Nephron progenitor cell (in vitro differentiated cells): Measurements from ENCODE around the gene MRTO4.
A peak's percentile ranks its signal among the peaks of the same experiment; 100 is the strongest.
"Not testable (repeated sequence)": the region's sequence is repeated elsewhere in the genome, so short reads cannot be mapped to it uniquely, and the experiment has no call there.

Source experiments
- DNase-seq: peaks from one replicate; pipeline ENCODE4 v3.0.0; 2021
- H3K27ac Mint-ChIP-seq: 2 replicates; pipeline ENCODE4 v1.8.0; 2021; ENCODE audit warnings: mild to moderate bottlenecking, moderate library complexity, mixed read lengths
- H3K27me3 Mint-ChIP-seq: 2 replicates; pipeline ENCODE4 v1.8.0; 2021; ENCODE audit warnings: mild to moderate bottlenecking, low read depth, mixed read lengths; ENCODE audit not compliant: poor library complexity
- H3K36me3 Mint-ChIP-seq: 2 replicates; pipeline ENCODE4 v1.8.0; 2021; ENCODE audit warnings: low read depth, mixed read lengths
- H3K4me1 Mint-ChIP-seq: 2 replicates; pipeline ENCODE4 v1.8.0; 2021; ENCODE audit warnings: mixed read lengths
- H3K4me3 Mint-ChIP-seq: 2 replicates; pipeline ENCODE4 v1.8.0; 2021; ENCODE audit warnings: mild to moderate bottlenecking, moderate library complexity, mixed read lengths
- H3K9me3 Mint-ChIP-seq: 2 replicates; pipeline ENCODE4 v1.8.0; 2021; ENCODE audit warnings: mild to moderate bottlenecking, moderate library complexity, mixed read lengths
- TF ChIP-seq, protein P1 (sequence below): fragments of 200-600 bp; sonication (generic); IDR thresholded peaks from 2 replicates; pipeline ENCODE4 v1.5.0; 2021; ENCODE audit warnings: antibody characterized with exemption

Gene MRTO4

DNA sequence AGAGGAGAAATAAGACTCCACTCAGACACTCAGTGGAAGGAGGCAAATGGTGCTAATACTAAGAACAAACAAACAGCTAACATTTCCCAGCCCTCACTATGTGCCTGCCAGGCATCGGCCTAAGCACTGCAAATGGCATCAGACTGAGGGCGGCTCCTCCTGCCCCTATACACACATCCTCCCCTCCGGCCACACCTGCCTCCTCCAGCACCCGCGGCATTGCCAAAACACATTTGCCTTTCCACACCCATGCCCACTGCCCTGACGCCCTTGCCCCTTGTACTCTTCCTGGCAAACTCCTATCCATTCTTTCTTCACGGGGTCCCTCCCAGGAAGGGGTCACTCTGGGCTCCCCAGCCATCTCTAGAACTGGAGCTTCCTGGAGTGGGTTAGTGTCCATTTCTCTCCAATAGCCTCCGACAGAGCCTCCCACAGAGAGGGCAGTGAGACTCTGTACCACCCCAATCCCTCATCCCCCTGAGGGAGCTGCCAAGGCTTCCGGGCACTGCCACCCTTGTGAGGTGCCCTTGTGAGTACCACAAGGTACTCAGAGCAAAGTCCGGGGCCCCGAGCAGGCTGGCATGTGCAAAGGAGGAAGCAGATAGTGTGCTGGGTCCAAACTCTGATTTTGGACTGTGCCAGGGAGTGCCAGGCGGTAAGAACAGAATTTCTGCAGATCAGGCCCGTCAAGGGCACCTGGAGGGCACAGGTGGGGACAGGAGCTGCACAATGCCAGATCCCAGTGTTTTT is 36.0 kb downstream of the MRTO4 start:
- Mint-ChIP-seq H3K27me3 (peaks cover 38% of the 10 kb centered on the region), H3K27ac (peak overlapping the region; percentile 94), H3K9me3 (peaks cover 33% of the 10 kb centered on the region), H3K4me3 (peak overlapping the region; percentile 13), H3K4me1 (peaks cover 5% of the 10 kb centered on the region), H3K36me3 (peaks cover 39% of the 10 kb centered on the region)
- no peak for DNase-seq
- TF ChIP-seq, protein P1, sequence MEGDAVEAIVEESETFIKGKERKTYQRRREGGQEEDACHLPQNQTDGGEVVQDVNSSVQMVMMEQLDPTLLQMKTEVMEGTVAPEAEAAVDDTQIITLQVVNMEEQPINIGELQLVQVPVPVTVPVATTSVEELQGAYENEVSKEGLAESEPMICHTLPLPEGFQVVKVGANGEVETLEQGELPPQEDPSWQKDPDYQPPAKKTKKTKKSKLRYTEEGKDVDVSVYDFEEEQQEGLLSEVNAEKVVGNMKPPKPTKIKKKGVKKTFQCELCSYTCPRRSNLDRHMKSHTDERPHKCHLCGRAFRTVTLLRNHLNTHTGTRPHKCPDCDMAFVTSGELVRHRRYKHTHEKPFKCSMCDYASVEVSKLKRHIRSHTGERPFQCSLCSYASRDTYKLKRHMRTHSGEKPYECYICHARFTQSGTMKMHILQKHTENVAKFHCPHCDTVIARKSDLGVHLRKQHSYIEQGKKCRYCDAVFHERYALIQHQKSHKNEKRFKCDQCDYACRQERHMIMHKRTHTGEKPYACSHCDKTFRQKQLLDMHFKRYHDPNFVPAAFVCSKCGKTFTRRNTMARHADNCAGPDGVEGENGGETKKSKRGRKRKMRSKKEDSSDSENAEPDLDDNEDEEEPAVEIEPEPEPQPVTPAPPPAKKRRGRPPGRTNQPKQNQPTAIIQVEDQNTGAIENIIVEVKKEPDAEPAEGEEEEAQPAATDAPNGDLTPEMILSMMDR = no peak

DNA sequence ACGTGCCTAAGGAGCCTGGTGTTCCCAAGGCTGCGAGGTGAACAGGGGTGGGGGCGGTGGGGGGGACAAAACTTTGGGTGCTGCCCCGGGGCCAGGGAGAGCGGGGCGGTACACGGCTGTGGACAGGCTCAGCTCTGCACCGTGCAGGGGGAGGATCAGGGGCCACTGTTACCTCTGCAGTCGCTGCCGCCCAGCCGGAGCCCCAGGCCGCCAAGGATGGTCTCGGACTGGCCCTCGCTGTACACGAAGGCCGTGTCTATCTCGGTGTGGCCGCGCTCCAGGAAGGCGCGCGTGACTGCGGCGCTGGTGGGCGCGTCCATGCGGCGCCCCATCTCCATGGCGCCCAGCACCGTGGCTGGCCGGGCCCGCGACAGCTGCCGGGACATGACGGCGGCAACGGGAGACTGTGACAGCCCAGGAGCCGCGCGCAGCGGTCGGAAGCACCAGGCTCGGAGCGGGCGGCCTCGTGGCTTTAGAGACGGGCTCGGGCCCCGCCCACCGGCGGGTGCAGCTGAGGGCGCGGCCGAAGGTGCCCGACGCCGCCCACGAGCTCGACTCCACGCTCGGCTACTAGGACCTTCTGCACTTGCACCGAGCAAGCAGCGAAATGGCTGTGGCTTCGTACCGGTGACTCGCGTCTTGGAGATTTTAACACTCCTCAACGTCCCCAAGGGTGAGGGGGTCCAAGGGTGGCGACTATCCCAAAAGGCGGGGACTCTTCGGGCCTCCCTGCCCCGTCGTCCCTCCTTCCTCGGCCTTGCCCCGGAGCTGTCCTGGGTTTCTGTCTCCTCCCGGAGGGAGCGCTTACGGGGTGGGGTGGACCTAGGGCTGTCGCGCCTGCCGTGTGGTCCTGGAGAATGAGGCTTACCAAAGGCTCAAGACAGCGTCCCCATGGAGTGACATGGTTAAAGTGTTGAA is 37.0 kb downstream of the MRTO4 start, which contains the start of gene AKR7A3:
Gene AKR7A3, minus strand, starts transcription at position 447 of the 918 bp plus-strand sequence. Its CDS starts 61 bp downstream, at position 386.
- Mint-ChIP-seq H3K27me3 (peaks cover 38% of the 10 kb centered on the region), H3K27ac (peak within 1 kb of the TSS; percentile 94), H3K4me3 (peak within 1 kb of the TSS; percentile 64), H3K36me3 (peaks cover 47% of the 10 kb centered on the region), H3K9me3 (peaks cover 43% of the 10 kb centered on the region)
- not testable (repeated sequence) for H3K4me1 Mint-ChIP-seq
- peak; percentile 69 for DNase-seq

DNA sequence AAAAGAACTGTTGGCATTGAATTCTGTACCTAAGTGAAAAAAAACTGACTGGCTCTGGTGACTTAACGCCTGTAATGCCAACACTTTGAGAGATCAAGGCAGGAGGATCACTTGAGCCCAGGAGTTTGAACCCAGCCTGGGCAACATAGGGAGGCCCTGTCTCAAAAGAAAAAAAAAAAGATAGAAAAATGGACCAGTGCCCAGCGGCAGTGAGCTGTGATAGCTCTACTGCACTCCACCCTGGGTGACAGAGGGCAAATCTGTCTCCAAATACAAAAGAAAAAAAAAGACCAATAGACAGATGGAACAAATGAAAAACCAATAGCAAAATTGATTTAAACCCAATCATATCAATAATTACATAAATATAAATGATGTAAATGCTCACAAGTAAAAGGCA is 37.6 kb downstream of the MRTO4 start:
- H3K27ac Mint-ChIP-seq = no peak overlapping the region
- H3K4me1 Mint-ChIP-seq = peaks cover 5% of the 10 kb centered on the region
- H3K4me3 Mint-ChIP-seq = peak overlapping the region; percentile 64
- DNase-seq = no peak
- H3K36me3 Mint-ChIP-seq = peaks cover 51% of the 10 kb centered on the region
- H3K27me3 Mint-ChIP-seq = peaks cover 40% of the 10 kb centered on the region
- H3K9me3 Mint-ChIP-seq = peaks cover 49% of the 10 kb centered on the region
- TF ChIP-seq, protein P1 = no peak

DNA sequence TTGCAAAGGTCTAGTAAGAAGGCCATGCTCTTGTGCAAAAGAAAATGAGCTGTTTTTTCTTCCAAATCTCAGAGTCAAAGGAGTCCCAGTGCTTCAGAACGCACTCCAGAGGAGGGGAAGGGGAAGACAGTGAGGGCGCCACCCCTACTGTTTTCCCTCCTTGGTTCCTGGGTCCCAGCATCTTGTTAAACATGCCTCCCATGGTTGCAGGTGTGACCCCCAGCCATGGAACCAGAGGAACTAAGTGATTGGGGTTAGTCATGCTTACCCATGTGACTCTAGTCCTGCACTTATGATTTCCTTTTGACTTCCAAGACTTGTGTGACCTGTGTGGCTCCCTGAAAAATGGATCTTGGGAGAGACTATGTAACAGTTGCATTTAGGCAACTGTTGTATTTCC is 43.0 kb downstream of the MRTO4 start:
- Mint-ChIP-seq H3K27me3 (peaks cover 19% of the 10 kb centered on the region), H3K9me3 (peaks cover 74% of the 10 kb centered on the region), H3K27ac (no peak overlapping the region), H3K4me1 (no peaks in the 10 kb centered on the region), H3K36me3 (peaks cover 83% of the 10 kb centered on the region), H3K4me3 (no peak overlapping the region)
- TF ChIP-seq, protein P1 = no peak
- DNase-seq = no peak

DNA sequence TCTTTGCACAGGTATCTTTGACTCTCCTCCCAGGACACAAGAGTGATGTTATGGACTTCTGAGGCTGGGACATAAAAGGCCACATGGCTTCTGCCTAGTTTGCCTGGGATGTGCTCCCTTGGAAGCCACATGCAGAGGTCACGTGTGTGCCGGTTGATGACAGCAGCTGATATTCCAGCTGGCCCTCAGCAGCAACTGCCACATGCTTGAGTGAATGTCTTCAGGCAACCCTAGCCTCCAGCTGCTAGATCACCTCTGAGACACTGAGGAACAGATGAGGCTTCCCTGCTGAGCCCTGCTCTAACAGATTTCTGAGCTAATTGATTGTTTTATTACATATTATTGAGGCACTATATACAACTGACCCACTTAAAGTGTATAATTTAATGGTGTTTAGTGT is 48.6 kb downstream of the MRTO4 start:
- TF ChIP-seq, protein P1 = no peak
- Mint-ChIP-seq H3K27ac (no peak overlapping the region), H3K27me3 (no peaks in the 10 kb centered on the region), H3K4me3 (no peak overlapping the region), H3K9me3 (peaks cover 25% of the 10 kb centered on the region), H3K4me1 (no peaks in the 10 kb centered on the region), H3K36me3 (peaks cover 78% of the 10 kb centered on the region)
- DNase-seq = no peak

DNA sequence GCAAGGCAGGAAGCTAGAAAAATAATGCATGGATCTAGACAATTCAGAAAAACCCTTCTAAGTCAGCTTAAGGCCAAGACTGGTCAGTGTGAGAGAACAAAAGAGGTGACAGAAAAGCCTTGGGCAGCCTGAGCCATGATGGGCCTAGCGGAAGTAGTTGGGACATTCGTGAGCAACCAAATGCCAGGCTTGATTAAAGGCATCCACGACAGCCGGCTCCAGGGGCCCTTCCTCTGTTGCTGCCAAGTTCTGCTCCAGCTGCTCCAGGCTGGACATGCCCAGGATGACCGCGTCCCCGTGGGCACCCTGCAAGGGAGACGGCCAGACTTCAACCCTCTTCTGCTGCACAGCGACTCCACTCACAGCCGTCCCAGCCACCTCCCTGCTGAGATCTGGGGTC is 52.5 kb downstream of the MRTO4 start:
- H3K36me3 Mint-ChIP-seq = peaks cover 81% of the 10 kb centered on the region
- H3K9me3 Mint-ChIP-seq, H3K27me3 Mint-ChIP-seq, H3K4me3 Mint-ChIP-seq, H3K4me1 Mint-ChIP-seq, DNase-seq, H3K27ac Mint-ChIP-seq: not testable (repeated sequence)
